ENCODE measurements around the gene DQX1. TPM values are rescaled to one million over a fixed set of nuclear protein-coding genes. Genes with fewer than 3 reads are reported as not detected.

Gene DQX1
- total and polyA plus RNA-seq, 2 experiments from 2014 or later = not detected

- H3K4me1 ChIP-seq (ENCODE audit: insufficient read depth) = peaks cover 22% of the 10 kb centered on the region
- H3K27ac ChIP-seq = peak overlapping the region; percentile 64
- no peaks in the 10 kb centered on the region for H4K20me1 ChIP-seq (ENCODE audit: insufficient read depth)
- peaks cover 51% of the 10 kb centered on the region for H3K79me2 ChIP-seq (ENCODE audit: insufficient read depth)
- peak overlapping the region; percentile 72 for H2AFZ ChIP-seq
- peak overlapping the region; percentile 80 for H3K4me3 ChIP-seq
- no peaks in the 10 kb centered on the region for H3K9me2 ChIP-seq (ENCODE audit: insufficient read depth)
- H3K36me3 ChIP-seq (ENCODE audit: low read depth) = 0 out of 2 replicates have a peak, but pooled peaks cover 11% of the 10 kb centered on the region
- H3K9ac ChIP-seq = peak overlapping the region; percentile 89
- H3F3A ChIP-seq (ENCODE audit: insufficient read depth) = peaks cover 17% of the 10 kb centered on the region; the same call in 1 of the 2 replicates
- DNase-seq = no peak
- TF ChIP-seq EZH2phosphoT487 (IDR thresholded peaks at IDR 0.05; ENCODE audit: insufficient read depth, low read depth) (no peak), EZH2 (IDR thresholded peaks at IDR 0.05; ENCODE audit: insufficient read depth, poor library complexity, severe bottlenecking) (no peak)
- WGBS, 2 experiments (ENCODE audit: low coverage in 1 of 2, low lambda C conversion rate in 2 of 2, missing lambda C conversion rate in 2 of 2) = 11 to 13% methylated on average over 29 of the region's 29 CpGs
- no peaks in the 10 kb centered on the region for H3K27me3 ChIP-seq (replicated peaks; ENCODE audit: insufficient read depth)
- no peaks in the 10 kb centered on the region for H3K9me3 ChIP-seq (ENCODE audit: low read depth)
- H3K4me2 ChIP-seq (ENCODE audit: unreplicated experiment) = peak overlapping the region; percentile 83
- in situ Hi-C loops (cut with MboI) = no loop called here
These were observed 2.7 kb upstream of the DQX1 start for GRCh38 chr2:74528600-74529356.

GRCh38 chr2:74527741-74528140 is 1.7 kb upstream of the DQX1 start:
- H3K36me3 ChIP-seq (ENCODE audit: low read depth) = 0 out of 2 replicates have a peak, but pooled peaks cover 11% of the 10 kb centered on the region
- H3K27ac ChIP-seq = no peak overlapping the region
- no peaks in the 10 kb centered on the region for H3K27me3 ChIP-seq (replicated peaks; ENCODE audit: insufficient read depth)
- H3K9ac ChIP-seq = peak overlapping the region; percentile 89; the same call in 1 of the 2 replicates
- peaks cover 15% of the 10 kb centered on the region; the same call in 1 of the 2 replicates for H3F3A ChIP-seq (ENCODE audit: insufficient read depth)
- H3K79me2 ChIP-seq (ENCODE audit: insufficient read depth) = peaks cover 51% of the 10 kb centered on the region
- H3K9me3 ChIP-seq (ENCODE audit: low read depth) = no peaks in the 10 kb centered on the region
- in situ Hi-C loops (cut with MboI) = no loop called here
- H3K4me2 ChIP-seq (ENCODE audit: unreplicated experiment) = no peak overlapping the region
- H2AFZ ChIP-seq = no peak overlapping the region
- 94% methylated on average over 9 of the region's 9 CpGs for WGBS, 2 experiments (ENCODE audit: low coverage in 1 of 2, low lambda C conversion rate in 2 of 2, missing lambda C conversion rate in 2 of 2)
- peaks cover 22% of the 10 kb centered on the region for H3K4me1 ChIP-seq (ENCODE audit: insufficient read depth)
- no peaks in the 10 kb centered on the region for H4K20me1 ChIP-seq (ENCODE audit: insufficient read depth)
- H3K9me2 ChIP-seq (ENCODE audit: insufficient read depth) = no peaks in the 10 kb centered on the region
- H3K4me3 ChIP-seq = no peak overlapping the region
- no peak for DNase-seq
- no peak for TF ChIP-seq EZH2phosphoT487 (IDR thresholded peaks at IDR 0.05; ENCODE audit: insufficient read depth, low read depth)

- Histone ChIP-seq H4K20me1 (ENCODE audit: insufficient read depth) (no peaks in the 10 kb centered on the region), H3K79me2 (ENCODE audit: insufficient read depth) (peaks cover 46% of the 10 kb centered on the region), H2AFZ (no peak overlapping the region), H3K9ac (no peak overlapping the region), H3K9me2 (ENCODE audit: insufficient read depth) (no peaks in the 10 kb centered on the region), H3K4me2 (ENCODE audit: unreplicated experiment) (no peak overlapping the region), H3K4me1 (ENCODE audit: insufficient read depth) (peaks cover 18% of the 10 kb centered on the region), H3K4me3 (no peak overlapping the region), H3F3A (ENCODE audit: insufficient read depth) (peaks cover 5% of the 10 kb centered on the region; the same call in 1 of the 2 replicates), H3K27me3 (replicated peaks; ENCODE audit: insufficient read depth) (no peaks in the 10 kb centered on the region), H3K9me3 (ENCODE audit: low read depth) (no peaks in the 10 kb centered on the region), H3K36me3 (ENCODE audit: low read depth) (0 out of 2 replicates have a peak, but pooled peaks cover 11% of the 10 kb centered on the region), H3K27ac (no peak overlapping the region)
- WGBS, 2 experiments (ENCODE audit: low coverage in 1 of 2, low lambda C conversion rate in 2 of 2, missing lambda C conversion rate in 2 of 2) = 93 to 95% methylated on average over 11 of the region's 11 CpGs
- TF ChIP-seq EZH2phosphoT487 (IDR thresholded peaks at IDR 0.05; ENCODE audit: insufficient read depth, low read depth) (no peak), EZH2 (IDR thresholded peaks at IDR 0.05; ENCODE audit: insufficient read depth, poor library complexity, severe bottlenecking) (no peak)
- no peak for DNase-seq
- in situ Hi-C loops (cut with MboI) = no loop called here
These were observed 709 bp upstream of the DQX1 start for GRCh38 chr2:74526649-74527230.

- H3K4me1 ChIP-seq (ENCODE audit: insufficient read depth) = peaks cover 7% of the 10 kb centered on the region
- H3K9me3 ChIP-seq (ENCODE audit: low read depth) = no peaks in the 10 kb centered on the region
- H3K9me2 ChIP-seq (ENCODE audit: insufficient read depth) = no peaks in the 10 kb centered on the region
- in situ Hi-C loops (cut with MboI) = no loop called here
- H3F3A ChIP-seq (ENCODE audit: insufficient read depth) = no peaks in the 10 kb centered on the region
- H2AFZ ChIP-seq = no peak overlapping the region
- WGBS, 2 experiments (ENCODE audit: low coverage in 1 of 2, low lambda C conversion rate in 2 of 2, missing lambda C conversion rate in 2 of 2) = 79 to 80% methylated on average over 10 of the region's 10 CpGs
- no peaks in the 10 kb centered on the region for H3K27me3 ChIP-seq (replicated peaks; ENCODE audit: insufficient read depth)
- H4K20me1 ChIP-seq (ENCODE audit: insufficient read depth) = no peaks in the 10 kb centered on the region
- H3K27ac ChIP-seq = no peak overlapping the region
- no peak overlapping the region for H3K4me2 ChIP-seq (ENCODE audit: unreplicated experiment)
- no peak overlapping the region for H3K4me3 ChIP-seq
- H3K9ac ChIP-seq = no peak overlapping the region
- H3K79me2 ChIP-seq (ENCODE audit: insufficient read depth) = peaks cover 30% of the 10 kb centered on the region
- 0 out of 2 replicates have a peak, but pooled peaks cover 11% of the 10 kb centered on the region for H3K36me3 ChIP-seq (ENCODE audit: low read depth)
- DNase-seq = no peak
- no peak for TF ChIP-seq EZH2phosphoT487 (IDR thresholded peaks at IDR 0.05; ENCODE audit: insufficient read depth, low read depth)
- TF ChIP-seq EZH2 (IDR thresholded peaks at IDR 0.05; ENCODE audit: insufficient read depth, poor library complexity, severe bottlenecking) = no peak
These were observed 895 bp downstream of the DQX1 start for GRCh38 chr2:74524955-74525716.
